ENCODE results near the gene FKTN.

Gene FKTN

GRCh38 chr9:105679257-105680022, 121.5 kb downstream of the FKTN start:
- no peak for DNase-seq (ENCODE audit: low read depth)

GRCh38 chr9:105681313-105681712, 123.4 kb downstream of the FKTN start:
- no peak for DNase-seq (ENCODE audit: low read depth)

DNA sequence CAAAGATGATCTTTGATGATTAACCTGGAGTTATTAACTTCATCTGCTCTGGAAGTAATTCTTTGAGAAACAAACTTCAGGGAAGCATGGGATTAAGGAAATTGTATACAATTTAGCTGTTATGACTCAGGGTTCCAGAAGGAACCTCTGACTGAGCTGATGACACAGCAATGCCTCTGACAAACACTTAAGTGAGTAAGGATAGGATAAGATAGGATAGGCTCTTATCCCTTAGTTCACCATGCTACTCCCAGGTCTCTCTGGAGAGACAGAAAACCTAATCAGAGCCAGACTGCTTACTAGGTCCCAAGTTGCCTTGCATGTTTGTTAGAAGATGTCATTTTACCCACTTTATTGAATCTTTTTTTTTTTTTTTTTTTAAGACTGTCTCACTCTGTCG, 123.8 kb downstream of the FKTN start:
- no peak for DNase-seq (ENCODE audit: low read depth)

DNA sequence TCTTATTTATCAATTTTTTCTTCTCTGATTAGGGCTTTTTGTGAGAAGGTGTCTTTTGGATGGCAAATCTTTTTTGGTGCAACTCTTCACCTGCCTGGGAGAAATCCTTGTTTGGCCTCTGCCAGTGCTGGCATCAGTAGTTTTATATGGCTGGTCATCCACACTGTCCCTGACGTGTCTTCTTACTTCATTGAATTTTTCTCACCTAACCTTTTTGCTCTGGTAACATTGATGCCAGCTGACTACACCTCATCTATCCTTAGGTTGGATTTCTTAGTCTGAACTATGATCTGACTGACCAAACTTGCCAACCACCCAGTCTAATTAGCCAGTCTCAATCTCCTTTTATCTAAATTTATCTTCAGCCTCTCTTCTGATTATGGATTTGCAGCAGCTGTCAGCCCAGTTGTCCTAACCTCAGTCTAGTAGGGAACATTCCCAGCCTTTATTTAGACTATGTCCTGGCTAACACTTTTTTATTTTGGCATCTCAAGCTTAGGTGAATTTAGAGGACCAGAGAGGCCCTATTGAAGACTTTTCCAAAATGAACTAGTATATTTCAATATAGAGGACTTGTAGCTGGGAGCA, 125.9 kb downstream of the FKTN start:
- no peak for DNase-seq (ENCODE audit: low read depth)

DNA sequence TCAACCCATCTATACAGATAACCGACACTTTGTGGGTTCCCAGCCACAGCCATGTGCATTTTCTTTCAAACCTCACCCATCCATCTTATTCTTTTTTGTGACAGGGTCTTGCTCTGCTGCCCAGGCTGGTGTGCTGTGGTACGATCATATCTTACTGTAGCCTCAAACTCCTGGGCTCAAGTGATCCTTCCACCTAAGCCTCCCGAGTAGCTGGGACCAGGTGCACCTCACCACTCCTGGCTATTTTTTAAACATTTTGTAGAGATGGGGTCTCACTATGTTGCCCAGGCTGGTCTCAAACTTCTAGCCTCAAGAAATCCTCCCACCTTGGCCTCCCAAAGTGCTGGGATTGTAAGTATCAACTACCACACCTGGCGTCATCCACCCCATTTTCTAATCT, 129.0 kb downstream of the FKTN start:
- DNase-seq (ENCODE audit: low read depth), result no peak

Measured in stimulated activated CD8-positive, alpha-beta memory T cell treated with anti-CD3 and anti-CD28 coated beads, Interleukin-12 subunit alpha, Interleukin-12 subunit beta, amount 100 ng/mL, for 1 hour (primary cell).